Transverse colon (tissue), 4 donors: ENCODE results near the gene KPNB1. TPM values are rescaled to one million over a fixed set of nuclear protein-coding genes. Genes with fewer than 3 reads are reported as not detected.

Experiments
- DNase-seq: peaks from one replicate; pipeline ENCODE4 v3.0.0-alpha.2; 2019
- H3K27ac ChIP-seq, 4 donors: fragments of 200-600 bp; sonication (generic); 2 replicates each; pipeline ENCODE4 v1.5.1; 2016 to 2018; ENCODE audit warnings: inconsistent platforms in 4 of 4
- H3K27me3 ChIP-seq: fragments of 200-600 bp; sonication (generic); 2 replicates; pipeline ENCODE4 v1.5.1; 2017; ENCODE audit warnings: inconsistent platforms
- H3K36me3 ChIP-seq, 4 donors: fragments of 200-600 bp; sonication (generic); 2 replicates each; pipeline ENCODE4 v1.5.1; 2017 to 2019; ENCODE audit warnings: inconsistent platforms in 4 of 4
- H3K4me1 ChIP-seq, 4 donors: fragments of 200-600 bp; sonication (generic); 2 replicates each; pipeline ENCODE4 v1.5.1; 2017 to 2020; ENCODE audit warnings: inconsistent platforms in 4 of 4
- H3K4me3 ChIP-seq, 4 donors: fragments of 200-600 bp; sonication (generic); 1 replicate in 1 of 4; 2 replicates in 3 of 4; pipeline versions ENCODE4 v1.5.1 to v1.6.1; 2017 to 2019; ENCODE audit warnings: inconsistent platforms in 4 of 4
- H3K9me3 ChIP-seq, 2 donors: fragments of 200-600 bp; sonication (generic); 2 replicates each; pipeline ENCODE4 v1.5.1; 2017 to 2019; ENCODE audit warnings: inconsistent platforms in 2 of 2
- CTCF ChIP-seq, 5 experiments: fragments of 200-600 bp in 3 of 5; fragments of 450-650 bp in 2 of 5; sonication (generic) in 3 of 5; IDR thresholded peaks; 1 replicate in 2 of 5; 2 replicates in 3 of 5; pipeline ENCODE4 v1.5.1; 2016 to 2017; ENCODE audit warnings: antibody characterized with exemption in 5 of 5, inconsistent platforms in 3 of 5, mild to moderate bottlenecking in 2 of 5, moderate library complexity in 1 of 5
- EP300 ChIP-seq: sonication (generic); formaldehyde crosslinking; IDR thresholded peaks from one replicate; pipeline ENCODE4 v1.6.1; 2017; ENCODE audit warnings: antibody characterized with exemption, low read depth
- POLR2A ChIP-seq: fragments of 450-650 bp; IDR thresholded peaks from one replicate; pipeline ENCODE4 v1.6.1; 2016; ENCODE audit warnings: antibody characterized with exemption, mild to moderate bottlenecking, moderate library complexity
- POLR2AphosphoS5 ChIP-seq, 3 donors: sonication (generic); formaldehyde crosslinking; IDR thresholded peaks; one replicate each; pipeline ENCODE4 v1.6.1; 2016; ENCODE audit warnings: antibody characterized with exemption in 3 of 3
- WGBS, 2 donors: methylation state at CpG; one replicate each; pipeline ENCODE4 v1.1.5; 2018; ENCODE audit warnings: low coverage in 1 of 2; 5-methylcytosine and 5-hydroxymethylcytosine counted together
- in situ Hi-C, 4 donors: fragments of 200-750 bp; cut with MboI; loops; one replicate each; pipeline versions ENCODE4 v1.15.0 to v1.15.1; 2017; ENCODE audit warnings: low sequenced_read_pairs in 3 of 4, low pct_ligation_motif_present in 1 of 4, low pct_unique_long_range_greater_than_20kb in 1 of 4
- intact Hi-C: fragments of 100-400 bp; cut with DNase I; formaldehyde crosslinking; loops from one replicate; pipeline ENCODE4 v1.15.1; 2023; ENCODE audit warnings: low total_unique reads
- total RNA-seq, 4 donors: library from RNA; depleted of rRNA; stranded (reverse); fragments of >200 nt; gene quantifications; one replicate each; pipeline ENCODE4 v1.1.0, GENCODE V29; 2016

The KPNB1 gene
- total RNA-seq, 4 donors from 2014 or later, result 39.2 to 176 (median 133) TPM

- peaks cover 0 to 98% (median 53%) of the 10 kb centered on the region in 4 donors for H3K36me3 ChIP-seq
- H3K27me3 ChIP-seq, result no peaks in the 10 kb centered on the region
- no peak for DNase-seq
- intact Hi-C loops (no loop called here), in situ Hi-C loops (no loop called here)
- H3K27ac ChIP-seq, result no peak overlapping the region
- 87 to 100% methylated on average over 1 to 4 of the region's 4 CpGs for WGBS, 2 donors
- H3K9me3 ChIP-seq, result no peaks in the 10 kb centered on the region
- H3K4me1 ChIP-seq, result no peaks in the 10 kb centered on the region
- TF ChIP-seq CTCF (IDR thresholded peaks at IDR 0.05) (no peak), POLR2AphosphoS5 (IDR thresholded peaks at IDR 0.05) (no peak), EP300 (no peak), POLR2A (no peak)
- no peak overlapping the region for H3K4me3 ChIP-seq
Measured at GRCh38 chr17:47674499-47674898, 24.8 kb downstream of the KPNB1 start.

GRCh38 chr17:47675380-47676198 is 25.9 kb downstream of the KPNB1 start:
- no peak overlapping the region for H3K4me3 ChIP-seq
- H3K9me3 ChIP-seq, result no peaks in the 10 kb centered on the region
- TF ChIP-seq POLR2A, result no peak
- no peak for TF ChIP-seq EP300
- TF ChIP-seq POLR2AphosphoS5 (IDR thresholded peaks at IDR 0.05), result no peak
- TF ChIP-seq CTCF (IDR thresholded peaks at IDR 0.05), result no peak
- peaks cover 0 to 98% (median 50%) of the 10 kb centered on the region in 4 donors for H3K36me3 ChIP-seq
- intact Hi-C loops (no loop called here), in situ Hi-C loops (no loop called here)
- WGBS, 2 donors, result 80 to 97% methylated on average over 1 to 2 of the region's 2 CpGs
- DNase-seq, result no peak
- H3K4me1 ChIP-seq, result no peaks in the 10 kb centered on the region
- H3K27ac ChIP-seq, result no peak overlapping the region
- H3K27me3 ChIP-seq, result no peaks in the 10 kb centered on the region

GRCh38 chr17:47676199-47676472 is 26.4 kb downstream of the KPNB1 start:
- in situ Hi-C loops, result no loop called here
- no peaks in the 10 kb centered on the region for H3K9me3 ChIP-seq
- no peak overlapping the region for H3K4me3 ChIP-seq
- no peaks in the 10 kb centered on the region for H3K4me1 ChIP-seq
- H3K36me3 ChIP-seq, result peaks cover 0 to 98% (median 50%) of the 10 kb centered on the region in 4 donors
- WGBS, 2 donors, result 92 to 96% methylated on average over 2 to 4 of the region's 4 CpGs
- no peak overlapping the region for H3K27ac ChIP-seq
- intact Hi-C loops, result no loop called here
- no peak for TF ChIP-seq EP300
- no peak for TF ChIP-seq CTCF (IDR thresholded peaks at IDR 0.05)
- no peak for TF ChIP-seq POLR2A
- TF ChIP-seq POLR2AphosphoS5 (IDR thresholded peaks at IDR 0.05), result no peak
- DNase-seq, result no peak
- H3K27me3 ChIP-seq, result no peaks in the 10 kb centered on the region

- Histone ChIP-seq H3K4me3 (no peak overlapping the region), H3K36me3 (peaks cover 0 to 98% (median 50%) of the 10 kb centered on the region in 4 donors), H3K27me3 (no peaks in the 10 kb centered on the region), H3K9me3 (no peaks in the 10 kb centered on the region), H3K27ac (no peak overlapping the region), H3K4me1 (no peaks in the 10 kb centered on the region)
- TF ChIP-seq EP300 (no peak), CTCF (IDR thresholded peaks at IDR 0.05) (no peak), POLR2A (no peak), POLR2AphosphoS5 (IDR thresholded peaks at IDR 0.05) (no peak)
- intact Hi-C loops, result no loop called here
- in situ Hi-C loops, result no loop called here
- 66 to 80% methylated on average over 5 to 7 of the region's 7 CpGs for WGBS, 2 donors
- DNase-seq, result no peak
Measured at GRCh38 chr17:47676510-47677165, 26.9 kb downstream of the KPNB1 start.
